ENCODE data around the gene DFFA.

Gene DFFA, protein sequence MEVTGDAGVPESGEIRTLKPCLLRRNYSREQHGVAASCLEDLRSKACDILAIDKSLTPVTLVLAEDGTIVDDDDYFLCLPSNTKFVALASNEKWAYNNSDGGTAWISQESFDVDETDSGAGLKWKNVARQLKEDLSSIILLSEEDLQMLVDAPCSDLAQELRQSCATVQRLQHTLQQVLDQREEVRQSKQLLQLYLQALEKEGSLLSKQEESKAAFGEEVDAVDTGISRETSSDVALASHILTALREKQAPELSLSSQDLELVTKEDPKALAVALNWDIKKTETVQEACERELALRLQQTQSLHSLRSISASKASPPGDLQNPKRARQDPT

DNA sequence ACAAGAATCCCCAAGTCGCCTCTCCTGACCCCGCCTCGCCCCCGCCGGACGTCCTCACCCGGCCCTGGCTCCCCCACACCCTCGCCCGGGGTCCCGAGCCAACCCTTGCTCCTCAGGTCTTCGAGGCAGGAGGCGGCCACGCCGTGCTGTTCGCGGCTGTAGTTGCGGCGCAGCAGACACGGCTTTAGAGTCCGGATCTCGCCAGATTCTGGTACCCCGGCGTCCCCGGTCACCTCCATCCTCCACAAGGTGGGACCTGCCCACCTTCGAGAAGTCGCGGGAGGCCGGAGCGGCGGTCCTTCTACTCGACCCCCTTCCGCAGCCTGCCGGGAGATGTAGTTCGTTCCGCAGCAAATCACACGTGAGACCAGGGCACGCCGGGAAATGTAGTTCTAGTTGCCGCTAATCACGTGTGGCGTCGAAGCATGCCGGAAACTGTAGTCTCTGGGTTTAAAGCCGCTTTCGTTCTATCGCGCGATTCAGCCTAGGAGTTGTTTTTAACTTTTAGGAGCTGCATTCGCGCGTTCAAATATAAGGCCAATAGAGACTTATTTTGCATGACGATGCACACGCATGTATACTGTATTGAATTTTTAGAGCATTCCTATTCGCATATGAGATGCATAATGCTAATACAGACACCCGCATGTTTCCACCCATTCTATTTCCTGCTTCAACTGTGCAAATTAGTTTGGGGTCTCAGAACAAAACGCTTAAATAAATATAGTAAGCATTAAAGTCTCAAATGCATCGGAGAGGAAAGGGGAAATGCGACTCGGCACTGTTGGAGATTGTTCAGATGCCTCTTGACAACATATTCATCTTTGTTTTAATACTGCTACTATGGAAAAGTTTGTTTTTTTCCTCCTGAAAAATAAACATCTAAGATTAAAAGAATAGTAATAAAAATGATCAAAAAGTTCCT is at the start of gene DFFA:
DFFA (minus strand) TSS at position 310 of the 925 bp plus-strand sequence; CDS start at position 239, 71 bp downstream.
- peak; percentile 62 to 77 (median 71) for DNase-seq (ENCODE audit: low read depth in 3 of 3, low spot score in 1 of 3)

DNA sequence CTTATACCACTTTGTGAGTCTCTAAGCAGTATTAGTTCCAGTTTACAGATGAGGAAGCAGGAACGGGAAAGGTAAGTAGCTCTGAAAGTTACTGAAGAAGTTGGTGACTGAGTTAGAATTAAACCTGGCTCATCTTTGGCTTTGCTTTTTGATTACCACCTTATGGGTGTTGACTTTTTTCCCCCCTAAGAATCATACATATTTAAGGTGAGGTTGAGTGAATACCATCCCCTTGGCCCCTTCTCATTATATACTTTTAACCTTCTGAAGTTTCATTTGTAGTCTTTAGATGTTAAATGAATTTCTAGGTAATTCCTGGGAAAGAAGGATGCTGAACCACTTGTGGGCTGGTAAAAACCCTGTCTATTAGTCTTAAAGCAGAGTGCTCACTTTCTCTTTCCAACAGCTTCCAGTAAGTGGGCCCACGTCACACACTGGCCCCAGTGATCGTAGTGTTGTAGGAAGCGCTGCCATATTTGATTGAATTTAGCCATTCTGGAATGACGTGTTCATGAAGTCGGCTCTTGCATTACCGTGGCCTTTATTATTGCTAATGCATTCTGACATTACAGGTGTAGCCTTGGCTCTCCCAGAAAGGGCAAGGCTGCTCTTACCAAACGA is 49.3 kb upstream of the DFFA start:
- DNase-seq (ENCODE audit: low read depth in 3 of 3, low spot score in 1 of 3): no peak

DNA sequence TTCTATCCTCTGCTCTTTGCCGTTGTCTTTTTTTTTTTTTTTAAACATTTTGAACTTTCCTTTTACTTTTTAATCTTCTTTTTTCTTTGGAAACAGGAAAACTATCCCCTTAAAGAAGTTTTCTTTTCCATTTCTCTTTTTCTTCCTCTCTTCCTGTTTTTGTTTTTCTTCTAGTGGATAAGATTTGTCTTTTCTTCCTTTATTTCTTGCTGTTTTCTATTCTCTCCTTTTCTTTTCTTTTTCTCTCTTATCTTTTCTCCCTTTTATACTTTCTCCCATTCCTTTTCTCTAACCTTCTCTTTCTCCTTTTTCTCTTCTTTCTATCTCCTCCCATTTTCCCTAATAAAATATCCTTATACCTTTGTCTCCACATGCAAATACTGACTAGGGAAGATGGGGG is 48.6 kb upstream of the DFFA start:
- no peak for DNase-seq (ENCODE audit: low read depth in 3 of 3, low spot score in 1 of 3)

DNA sequence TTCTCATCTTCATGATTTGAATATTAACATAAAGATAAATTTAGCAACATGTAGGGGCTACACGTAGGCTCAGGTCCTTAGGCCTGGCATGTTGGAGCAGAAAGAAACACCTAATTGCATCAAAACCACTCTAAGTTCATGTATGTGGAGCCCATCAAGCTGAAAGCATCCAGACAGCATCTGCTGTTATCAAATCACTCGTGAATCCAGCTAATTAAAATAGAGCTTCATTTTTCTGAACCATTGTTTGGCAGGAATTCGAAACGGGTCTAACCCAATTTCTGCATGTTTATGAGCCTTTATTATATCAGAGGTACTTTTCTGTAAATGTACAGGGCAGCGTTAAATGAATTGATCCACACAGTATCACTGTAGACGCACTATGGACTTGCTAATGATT is 48.2 kb upstream of the DFFA start:
- no peak for DNase-seq (ENCODE audit: low read depth in 3 of 3, low spot score in 1 of 3)

DNA sequence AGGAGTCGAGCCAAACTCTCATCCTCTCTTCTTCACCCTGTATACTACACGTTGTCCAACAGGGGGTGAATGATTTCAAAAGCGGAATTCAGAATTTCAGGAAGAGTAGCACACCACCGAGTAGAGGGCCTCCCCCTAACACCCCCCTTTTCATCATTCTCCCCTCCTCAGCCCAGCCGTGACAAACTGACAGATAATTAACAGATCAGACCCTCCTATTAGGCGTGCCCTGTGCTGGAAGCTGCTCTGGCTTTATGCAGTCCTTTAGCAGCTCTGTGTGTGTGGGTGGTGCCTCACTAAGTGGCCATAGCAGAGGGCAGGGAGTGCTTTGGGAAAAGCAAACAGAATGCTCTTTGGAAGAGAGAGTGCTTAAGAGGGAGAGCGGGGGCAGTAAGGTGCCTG is 46.7 kb upstream of the DFFA start:
- DNase-seq (ENCODE audit: low read depth in 3 of 3, low spot score in 1 of 3): no peak

DNA sequence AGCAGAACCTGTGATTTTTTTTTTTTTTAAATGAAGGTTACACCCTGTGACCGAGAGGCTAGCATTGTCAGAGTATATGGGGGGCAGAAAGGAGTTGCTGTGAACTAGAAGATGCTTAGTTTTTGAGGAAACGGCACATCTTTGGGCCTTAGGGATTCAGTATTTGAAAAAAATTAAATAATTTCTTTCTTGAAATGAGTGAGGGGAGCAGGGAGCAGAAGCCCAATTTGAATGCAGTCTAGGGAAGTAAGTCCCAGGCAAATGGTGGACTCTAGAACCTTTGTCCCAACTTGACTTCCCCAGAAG is 45.3 kb upstream of the DFFA start:
- DNase-seq (ENCODE audit: low read depth in 3 of 3, low spot score in 1 of 3): no peak

DNA sequence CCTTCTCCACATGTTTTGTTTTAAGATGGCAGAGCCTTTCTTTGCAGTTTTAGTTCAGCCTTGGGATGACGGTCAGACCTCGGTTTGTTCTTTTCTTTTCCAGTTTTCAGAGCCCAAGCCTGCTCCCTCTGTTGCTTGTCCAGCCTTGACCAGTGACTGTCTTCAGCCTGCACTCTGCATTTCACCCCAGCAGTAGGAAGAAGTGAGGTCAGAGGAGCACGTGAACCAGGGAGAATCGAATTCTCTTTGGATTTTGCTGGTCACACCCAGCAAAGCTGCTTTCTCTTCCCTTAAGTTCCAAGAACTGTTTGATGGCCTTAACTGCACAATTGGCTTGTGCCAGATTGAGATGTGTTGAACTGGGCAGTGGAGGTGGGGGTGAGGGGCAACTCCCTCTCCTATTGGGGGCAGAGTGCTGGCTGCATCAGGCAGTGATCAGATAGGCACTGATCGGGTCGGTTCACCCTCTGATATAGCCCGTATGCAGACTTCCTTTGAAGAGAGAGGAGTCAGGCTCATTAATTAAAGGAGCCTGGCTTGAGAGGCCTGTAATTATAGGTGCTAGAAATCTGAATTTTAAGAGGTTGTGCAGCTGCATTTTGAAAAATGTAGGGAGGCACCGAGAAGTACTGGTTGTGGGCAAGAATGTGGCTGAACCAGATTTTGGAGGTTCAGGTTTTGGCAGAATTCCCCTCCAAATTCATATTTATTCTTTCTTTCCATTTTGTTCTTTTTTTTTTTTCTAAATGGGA is 44.8 kb upstream of the DFFA start:
- no peak for DNase-seq (ENCODE audit: low read depth in 3 of 3, low spot score in 1 of 3)

DNA sequence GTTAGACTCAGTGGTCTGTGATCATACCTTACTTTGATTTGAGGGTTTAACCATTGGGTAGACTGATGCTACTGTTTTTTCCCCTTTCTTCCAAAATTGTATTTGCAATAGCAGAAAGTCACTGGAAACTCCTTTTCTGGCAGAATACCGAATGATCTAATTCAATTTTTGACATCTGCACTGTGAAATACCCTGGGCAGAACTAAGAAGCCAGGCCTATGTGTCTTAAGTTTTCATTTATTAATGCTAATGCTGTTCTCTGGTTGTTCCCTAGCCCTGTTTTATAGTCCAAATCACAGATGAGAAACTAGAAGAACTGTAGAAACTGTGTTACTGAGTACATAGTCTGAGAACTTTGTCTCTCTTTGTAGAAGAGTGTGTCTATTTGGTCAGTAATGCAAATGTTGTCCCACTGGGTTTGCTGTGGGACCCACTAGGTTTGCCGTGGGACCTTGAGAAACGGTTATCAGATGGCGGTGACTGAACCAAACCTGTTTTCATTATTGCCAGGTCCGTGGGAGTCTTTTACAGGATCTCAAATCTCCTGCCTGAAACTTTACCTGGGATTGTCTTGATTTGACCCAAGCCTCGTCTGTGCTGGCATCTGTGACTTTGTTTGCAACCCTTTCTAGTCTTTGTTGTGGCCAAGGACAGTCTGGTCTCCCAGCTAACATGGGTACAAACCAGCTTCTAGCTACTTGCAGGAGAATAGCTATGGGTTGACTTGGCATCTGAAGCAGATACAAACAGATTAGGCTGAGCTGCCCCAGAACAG is 43.8 kb upstream of the DFFA start:
- DNase-seq (ENCODE audit: low read depth in 3 of 3, low spot score in 1 of 3): no peak

DNA sequence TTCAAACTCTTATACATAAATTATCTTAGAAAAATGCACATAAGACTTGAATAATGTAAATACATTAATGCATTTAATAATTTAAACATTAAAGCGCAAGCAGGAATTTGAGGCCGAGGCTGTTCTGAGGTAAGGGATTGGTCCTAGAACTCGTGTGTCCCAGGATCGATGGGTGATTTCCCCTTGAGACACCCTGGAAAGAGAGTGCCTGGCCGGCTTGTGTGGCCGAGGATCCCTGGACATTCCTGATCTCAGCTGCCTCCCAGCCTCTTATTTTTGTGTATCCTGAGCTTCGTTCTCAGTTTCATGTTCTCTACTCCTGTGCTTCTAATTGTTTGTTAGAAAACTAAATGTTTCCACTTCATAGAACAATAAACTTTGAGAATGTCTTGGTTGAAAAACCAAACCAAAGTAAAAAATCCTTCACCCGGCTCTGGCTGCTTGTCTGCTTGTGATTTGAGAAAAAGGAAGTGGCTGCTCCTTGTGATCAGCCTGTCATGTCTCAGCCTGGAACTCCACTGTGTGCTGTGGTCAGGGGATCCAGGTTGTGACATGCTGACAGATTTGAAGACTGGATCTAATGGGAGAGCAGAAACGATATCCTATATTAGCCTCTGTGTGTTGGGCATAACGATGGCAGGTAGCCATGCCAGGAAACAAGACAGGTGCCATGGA is 43.1 kb upstream of the DFFA start:
- DNase-seq (ENCODE audit: low read depth in 3 of 3, low spot score in 1 of 3): no peak

DNA sequence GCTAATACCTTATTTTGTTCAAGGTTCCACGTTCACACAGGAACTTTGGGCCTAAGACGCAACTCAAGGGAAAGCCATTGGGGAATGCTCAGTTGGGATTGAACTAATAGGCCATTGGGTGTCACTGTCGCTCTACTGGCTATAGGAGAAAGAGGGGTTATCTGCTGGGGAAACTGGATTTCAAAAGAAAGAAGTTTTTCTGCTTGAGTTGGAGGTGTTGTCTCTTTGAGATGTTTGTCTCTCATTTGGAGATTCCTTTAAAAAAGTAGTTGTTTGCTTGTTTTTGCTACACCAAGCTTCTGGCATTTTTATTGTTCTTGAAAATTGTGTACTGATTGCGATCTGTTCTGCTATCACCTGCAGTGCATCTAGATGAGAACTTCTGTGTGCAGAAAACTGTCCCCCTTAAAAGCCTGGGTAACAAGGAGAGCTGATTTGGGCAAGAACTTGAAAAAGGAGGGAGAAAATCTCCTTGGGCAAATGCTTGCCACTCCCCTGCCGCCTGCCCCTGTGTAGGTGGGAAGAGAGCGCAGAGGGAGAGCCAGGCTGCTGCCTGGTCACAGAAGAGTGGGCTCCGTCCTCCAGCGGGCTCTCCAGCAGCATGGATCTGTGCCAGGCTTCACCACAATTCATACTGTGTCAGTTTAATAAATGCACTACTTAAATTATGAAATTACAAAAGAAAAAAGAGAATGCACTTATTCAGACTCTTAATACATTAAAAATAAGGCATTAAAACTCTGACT is 42.3 kb upstream of the DFFA start:
- DNase-seq (ENCODE audit: low read depth in 3 of 3, low spot score in 1 of 3): no peak

DNA sequence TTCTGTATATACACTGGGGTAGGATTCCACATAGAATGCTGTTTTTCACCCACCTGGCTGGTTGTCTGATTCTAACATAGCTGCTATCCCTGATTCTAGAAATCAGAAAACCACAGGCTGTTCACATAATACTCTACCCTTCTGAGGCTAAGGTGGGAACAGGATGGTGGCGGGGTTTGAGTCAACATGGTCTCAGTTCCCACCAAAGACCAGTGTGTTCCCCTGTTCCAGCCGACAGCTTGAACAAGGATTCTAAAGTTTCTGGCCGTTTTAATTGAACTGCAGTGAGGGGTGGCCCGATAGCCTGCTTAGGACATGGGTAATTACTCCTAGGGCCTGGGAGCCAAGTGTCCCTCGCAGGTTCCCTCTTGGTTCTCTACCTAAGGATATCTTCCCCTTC is 40.9 kb upstream of the DFFA start:
- DNase-seq (ENCODE audit: low read depth in 3 of 3, low spot score in 1 of 3): no peak

DNA sequence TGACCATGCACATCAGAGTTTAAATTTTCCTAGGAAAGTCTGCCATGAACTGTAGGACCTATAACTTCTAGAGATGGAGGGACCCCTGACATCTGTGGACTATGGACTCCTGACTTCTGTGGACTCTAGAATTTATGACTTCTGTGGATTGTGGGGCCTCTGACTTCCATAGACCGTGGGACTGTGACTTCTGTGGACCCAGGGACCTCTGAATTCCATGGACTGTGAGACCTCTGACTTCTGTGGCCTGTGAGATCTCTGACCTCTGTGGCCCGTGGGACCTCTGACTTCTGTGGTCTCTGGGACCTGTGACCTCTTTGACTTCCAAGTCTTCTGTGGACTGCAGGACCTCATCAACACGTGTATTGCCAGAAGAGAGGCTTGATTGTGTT is 39.2 kb upstream of the DFFA start:
- no peak for DNase-seq (ENCODE audit: low read depth in 3 of 3, low spot score in 1 of 3)

DNA sequence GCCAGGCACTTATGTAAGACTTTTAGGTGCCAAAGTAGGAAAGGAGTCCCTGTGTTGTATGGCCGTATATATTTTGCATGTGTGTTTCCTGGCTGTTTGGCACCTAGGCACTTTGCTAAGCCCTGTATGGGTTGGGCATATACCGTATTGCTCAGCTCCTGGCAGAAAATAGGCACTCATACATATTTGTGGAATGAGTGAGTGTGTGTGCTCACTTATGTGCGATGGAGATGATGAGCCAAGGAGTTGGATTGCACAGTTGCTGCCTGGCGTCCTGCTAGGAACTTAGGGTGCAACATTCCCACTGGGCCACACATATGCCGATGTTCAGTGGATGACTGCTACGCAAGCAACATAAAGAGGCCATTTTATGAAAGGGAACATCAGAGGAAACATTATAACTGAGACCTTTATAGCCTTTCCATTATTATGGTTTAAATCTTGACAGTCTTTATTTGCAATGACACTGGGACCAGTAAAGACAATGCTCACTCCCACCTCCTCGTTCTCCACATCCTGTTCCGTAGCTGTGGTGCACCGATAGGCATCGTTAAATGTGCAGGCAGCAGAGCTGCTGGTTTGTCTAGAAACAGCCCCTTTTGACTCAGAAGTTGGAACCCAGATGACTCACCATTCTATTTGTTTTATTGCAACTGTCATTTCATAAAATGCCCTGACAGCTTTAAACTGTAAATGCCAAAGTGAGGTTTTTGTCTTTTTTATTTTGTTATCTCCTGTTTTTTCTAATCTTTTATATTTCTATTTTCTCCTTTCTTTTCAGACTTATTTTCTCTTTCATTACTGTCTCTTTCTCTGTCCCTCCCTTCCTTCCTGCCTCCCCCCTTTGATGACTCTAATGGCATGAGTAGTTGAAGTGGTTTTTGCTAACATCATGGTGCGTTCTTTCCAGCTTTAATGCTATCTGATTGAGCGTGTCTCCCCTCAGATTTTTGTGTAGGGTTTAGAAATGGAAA is 38.5 kb upstream of the DFFA start:
- DNase-seq (ENCODE audit: low read depth in 3 of 3, low spot score in 1 of 3): peak; percentile 48 to 59 (median 58)

DNA sequence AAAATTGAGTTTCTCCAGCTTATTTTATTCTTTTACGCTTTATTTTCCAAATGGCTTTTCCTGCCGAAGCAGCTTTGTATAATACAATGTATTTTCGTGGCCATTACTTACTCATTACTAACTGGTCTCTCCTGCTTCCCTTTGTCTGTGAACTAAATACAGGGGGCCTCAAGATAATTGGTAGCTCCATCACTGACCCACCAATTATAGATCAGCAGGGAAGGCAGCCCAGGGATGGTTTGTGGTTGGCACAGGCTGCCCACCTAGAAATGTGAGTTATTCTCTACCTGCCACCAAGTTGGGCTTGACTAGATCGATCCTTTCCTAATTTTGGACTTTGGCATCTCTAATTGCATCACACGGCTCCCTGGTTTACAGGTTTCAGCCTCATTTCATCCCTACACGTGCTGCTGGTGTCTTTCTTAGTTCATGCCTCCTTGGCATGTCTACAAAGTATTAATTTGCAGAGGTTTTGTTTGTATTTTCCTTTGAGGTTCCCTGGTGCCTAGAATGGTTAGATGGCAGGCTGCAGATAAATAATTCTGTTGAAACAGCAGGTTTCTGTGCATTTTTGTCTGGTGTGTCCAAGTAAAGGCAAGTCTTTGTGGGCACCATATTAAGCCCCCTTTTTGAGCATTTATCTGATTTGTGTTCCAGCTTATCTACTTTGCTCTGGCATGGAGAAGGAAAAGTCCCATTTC is 37.6 kb upstream of the DFFA start:
- DNase-seq (ENCODE audit: low read depth in 3 of 3, low spot score in 1 of 3): no peak

DNA sequence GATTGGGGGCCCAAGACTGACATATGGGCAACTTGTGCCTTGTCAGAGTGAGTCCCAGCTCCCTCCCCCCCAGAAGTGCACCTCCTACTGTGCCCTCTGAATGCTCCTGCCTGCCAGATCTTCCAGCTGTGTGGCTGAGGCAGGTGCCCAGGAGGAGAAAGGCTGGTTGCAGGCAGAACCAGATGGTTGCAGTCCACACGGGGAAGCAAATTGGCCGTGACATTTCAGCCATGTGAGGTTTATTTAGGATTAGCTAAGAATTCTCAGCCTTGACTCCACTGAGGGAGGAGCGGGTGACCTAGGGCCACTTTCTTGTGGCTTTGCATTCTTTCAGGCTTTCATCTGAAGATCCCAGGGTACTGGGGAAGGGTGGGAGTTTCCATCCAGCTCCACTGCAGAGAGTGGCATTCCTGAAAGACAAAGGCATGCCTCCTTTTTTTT is 36.2 kb upstream of the DFFA start:
- DNase-seq (ENCODE audit: low read depth in 3 of 3, low spot score in 1 of 3): no peak

DNA sequence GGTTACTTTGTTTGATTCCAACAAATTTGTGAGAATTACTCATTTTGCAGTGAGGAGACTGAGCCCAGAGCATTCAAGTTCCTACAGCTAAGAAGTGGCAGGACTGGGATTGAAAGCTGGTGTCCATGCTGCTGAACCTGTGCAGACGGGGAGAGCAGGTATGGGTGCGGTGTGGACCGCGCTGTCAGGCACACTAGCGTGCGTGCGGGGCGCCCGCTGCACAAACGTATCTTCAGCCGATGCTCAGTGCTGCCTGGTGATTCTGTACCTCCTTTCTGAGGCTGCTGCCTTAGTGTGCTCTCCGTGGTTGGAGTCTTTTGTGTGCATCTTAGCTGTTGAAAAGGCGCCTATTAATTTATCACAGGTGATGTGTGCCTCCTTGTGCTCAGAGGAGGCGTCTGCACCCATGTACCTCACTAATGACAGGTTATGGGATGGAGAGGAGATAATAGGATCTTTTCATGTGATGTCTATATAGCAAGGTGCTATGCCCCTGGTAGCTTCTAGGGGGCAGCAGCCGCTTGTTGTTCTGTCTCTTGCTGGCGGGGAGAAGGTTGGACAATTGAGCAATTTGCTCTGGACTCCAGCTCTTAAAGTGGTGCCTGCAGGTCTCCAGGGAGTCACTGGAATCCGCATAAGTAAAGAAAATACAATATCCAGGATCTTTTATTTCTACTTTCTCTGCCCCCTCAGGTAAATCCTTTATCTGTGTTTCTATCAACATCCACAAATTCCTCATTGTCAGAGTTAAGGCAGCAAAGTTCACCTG is 35.0 kb upstream of the DFFA start:
- DNase-seq (ENCODE audit: low read depth in 3 of 3, low spot score in 1 of 3): no peak

DNA sequence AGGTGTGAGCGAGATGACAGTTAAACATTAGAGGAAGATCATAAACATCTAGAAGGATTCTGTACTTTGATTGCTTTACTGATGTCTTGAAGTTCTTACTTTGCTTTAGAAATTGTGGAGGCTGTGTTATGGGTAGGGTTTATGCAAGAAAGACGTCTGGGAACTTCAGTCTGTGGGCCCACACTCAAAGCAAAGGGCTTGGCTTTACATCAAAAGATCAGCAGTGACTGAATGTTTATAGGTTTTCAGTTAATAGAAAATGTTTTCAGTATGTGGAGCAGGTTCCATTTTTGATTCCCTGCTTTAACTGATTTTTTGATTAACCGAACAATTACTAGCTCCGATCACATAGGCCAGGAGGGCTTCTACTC is 34.3 kb upstream of the DFFA start:
- no peak for DNase-seq (ENCODE audit: low read depth in 3 of 3, low spot score in 1 of 3)

All from stimulated activated CD4-positive, alpha-beta T cell treated with anti-CD3 and anti-CD28 coated beads, TNF-alpha, amount 100 ng/mL, for 1 hour (primary cell).